Lower leg skin (tissue), 4 donors: ENCODE measurements around the gene EFTUD2. TPM values are rescaled to one million over a fixed set of nuclear protein-coding genes. Genes with fewer than 3 reads are reported as not detected.
"Not testable (repeated sequence)": the region's sequence is repeated elsewhere in the genome, so short reads cannot be mapped to it uniquely, and the experiment has no call there.

Source experiments
- DNase-seq, 2 donors: peaks; one replicate each; pipeline ENCODE4 v3.0.0-alpha.2; 2019; ENCODE audit warnings: low spot score in 2 of 2
- H3K4me3 ChIP-seq: fragments of 200-600 bp; sonication (generic); 2 replicates; pipeline ENCODE4 v1.5.1; 2017; ENCODE audit warnings: mild to moderate bottlenecking, low read depth; ENCODE audit not compliant: poor library complexity, severe bottlenecking
- POLR2A ChIP-seq, 2 donors: fragments of 450-650 bp; IDR thresholded peaks; one replicate each; pipeline ENCODE4 v1.6.1; 2016 to 2017; ENCODE audit warnings: antibody characterized with exemption in 2 of 2, mild to moderate bottlenecking in 1 of 2, moderate library complexity in 1 of 2
- WGBS, 2 donors: methylation state at CpG; one replicate each; pipeline ENCODE4 v1.1.5; 2018; 5-methylcytosine and 5-hydroxymethylcytosine counted together
- intact Hi-C: fragments of 100-400 bp; cut with DNase I; formaldehyde crosslinking; loops from one replicate; pipeline ENCODE4 v1.15.0; 2023; ENCODE audit warnings: low total_unique reads
- total RNA-seq, 4 donors: library from RNA; depleted of rRNA; stranded (reverse); fragments of >200 nt; gene quantifications; one replicate each; pipeline ENCODE4 v1.1.0, GENCODE V29; 2016
- TF ChIP-seq, protein P1 (sequence below), 3 donors: fragments of 450-650 bp; IDR thresholded peaks; one replicate each; pipeline ENCODE4 v1.5.1; 2016; ENCODE audit warnings: antibody characterized with exemption in 3 of 3, mild to moderate bottlenecking in 3 of 3, moderate library complexity in 2 of 3

EFTUD2 gene
- total RNA-seq, 4 donors from 2014 or later: 45.0 to 69.2 (median 51.5) TPM

- WGBS, 2 donors: 87 to 92% methylated on average over 15 of the region's 15 CpGs
- no peak for DNase-seq
- no peak for TF ChIP-seq POLR2A (IDR thresholded peaks at IDR 0.05)
- TF ChIP-seq, protein P1, sequence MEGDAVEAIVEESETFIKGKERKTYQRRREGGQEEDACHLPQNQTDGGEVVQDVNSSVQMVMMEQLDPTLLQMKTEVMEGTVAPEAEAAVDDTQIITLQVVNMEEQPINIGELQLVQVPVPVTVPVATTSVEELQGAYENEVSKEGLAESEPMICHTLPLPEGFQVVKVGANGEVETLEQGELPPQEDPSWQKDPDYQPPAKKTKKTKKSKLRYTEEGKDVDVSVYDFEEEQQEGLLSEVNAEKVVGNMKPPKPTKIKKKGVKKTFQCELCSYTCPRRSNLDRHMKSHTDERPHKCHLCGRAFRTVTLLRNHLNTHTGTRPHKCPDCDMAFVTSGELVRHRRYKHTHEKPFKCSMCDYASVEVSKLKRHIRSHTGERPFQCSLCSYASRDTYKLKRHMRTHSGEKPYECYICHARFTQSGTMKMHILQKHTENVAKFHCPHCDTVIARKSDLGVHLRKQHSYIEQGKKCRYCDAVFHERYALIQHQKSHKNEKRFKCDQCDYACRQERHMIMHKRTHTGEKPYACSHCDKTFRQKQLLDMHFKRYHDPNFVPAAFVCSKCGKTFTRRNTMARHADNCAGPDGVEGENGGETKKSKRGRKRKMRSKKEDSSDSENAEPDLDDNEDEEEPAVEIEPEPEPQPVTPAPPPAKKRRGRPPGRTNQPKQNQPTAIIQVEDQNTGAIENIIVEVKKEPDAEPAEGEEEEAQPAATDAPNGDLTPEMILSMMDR (IDR thresholded peaks at IDR 0.05): no peak
- no peak overlapping the region for H3K4me3 ChIP-seq
- intact Hi-C loops: no loop called here
Observed at GRCh38 chr17:44826123-44826790, 73.0 kb downstream of the EFTUD2 start.

GRCh38 chr17:44825236-44825635 lies 74.0 kb downstream of the EFTUD2 start:
- intact Hi-C loops, DNase-seq, H3K4me3 ChIP-seq: not testable (repeated sequence)
- WGBS, 2 donors: 92 to 95% methylated on average over 9 of the region's 9 CpGs

GRCh38 chr17:44820631-44821212 lies 78.5 kb downstream of the EFTUD2 start:
- 19 to 21% methylated on average over 7 of the region's 7 CpGs for WGBS, 2 donors
- no peak overlapping the region for H3K4me3 ChIP-seq
- DNase-seq: peak in 1 of 2 donors; percentile 10
- intact Hi-C loops: no loop called here
- TF ChIP-seq POLR2A (IDR thresholded peaks at IDR 0.05): no peak
- TF ChIP-seq, protein P1 (IDR thresholded peaks at IDR 0.05): no peak

DNA sequence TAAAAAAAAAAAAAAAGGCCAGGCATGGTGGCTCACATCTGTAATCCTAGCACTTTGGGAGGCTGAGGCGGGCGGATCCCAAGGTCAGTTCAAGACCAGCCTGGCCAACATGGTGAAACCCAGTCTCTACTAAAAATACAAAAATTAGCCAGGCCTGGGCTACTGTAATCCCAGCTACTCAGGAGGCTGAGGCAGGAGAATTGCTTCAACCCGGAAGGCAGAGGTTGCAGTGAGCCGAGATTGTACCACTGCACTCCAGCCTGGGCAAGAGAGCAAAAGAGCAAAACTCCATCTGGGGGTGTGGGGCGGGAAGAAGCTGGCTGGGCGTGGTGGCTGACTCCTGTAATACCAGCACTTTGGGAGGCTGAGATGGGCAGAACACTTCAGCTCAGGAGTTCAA lies 80.7 kb downstream of the EFTUD2 start:
- intact Hi-C loops, H3K4me3 ChIP-seq: not testable (repeated sequence)
- 79 to 93% methylated on average over 6 of the region's 6 CpGs for WGBS, 2 donors
- DNase-seq: peak in 1 of 2 donors; percentile 52

- no peak for DNase-seq
- no peak overlapping the region for H3K4me3 ChIP-seq
- intact Hi-C loops: no loop called here
- no peak for TF ChIP-seq POLR2A (IDR thresholded peaks at IDR 0.05)
- TF ChIP-seq, protein P1 (IDR thresholded peaks at IDR 0.05): no peak
- WGBS, 2 donors: 73 to 76% methylated on average over 4 of the region's 4 CpGs
Observed at GRCh38 chr17:44812263-44812662, 87.0 kb downstream of the EFTUD2 start.

- 94 to 97% methylated on average over 9 of the region's 9 CpGs for WGBS, 2 donors
- H3K4me3 ChIP-seq, intact Hi-C loops: not testable (repeated sequence)
- peak in 1 of 2 donors; percentile 42 for DNase-seq
Observed at GRCh38 chr17:44808656-44809388, 90.4 kb downstream of the EFTUD2 start.

GRCh38 chr17:44808156-44808555 lies 91.1 kb downstream of the EFTUD2 start:
- H3K4me3 ChIP-seq: no peak overlapping the region
- TF ChIP-seq POLR2A (IDR thresholded peaks at IDR 0.05): no peak
- TF ChIP-seq, protein P1 (IDR thresholded peaks at IDR 0.05): no peak
- WGBS, 2 donors: 86 to 89% methylated on average over 3 to 4 of the region's 4 CpGs
- intact Hi-C loops: no loop called here
- peak in 1 of 2 donors; percentile 54 for DNase-seq
